CD4-positive, alpha-beta T cell treated with Interleukin-1 beta for 1 hour (primary cell): Measurements from ENCODE around the gene ESRRA.

Experiments used
- DNase-seq, 2 donors: peaks; one replicate each; pipeline ENCODE4 v3.0.0-alpha.2; 2020 to 2022

ESRRA gene

GRCh38 chr11:64305075-64305690 is at the start of gene ESRRA:
Gene ESRRA, plus strand, starts transcription at chr11:64305524. Its CDS starts 1,656 bp downstream, at chr11:64307180.
- DNase-seq = peak; percentile 98 to 99

GRCh38 chr11:64256300-64256699 is 49.0 kb upstream of the ESRRA start:
- no peak for DNase-seq

GRCh38 chr11:64258356-64258755 is 47.0 kb upstream of the ESRRA start:
- no peak for DNase-seq

GRCh38 chr11:64258946-64259532 is 46.3 kb upstream of the ESRRA start:
- DNase-seq = no peak

GRCh38 chr11:64259533-64260067 is 45.7 kb upstream of the ESRRA start:
- DNase-seq = no peak

GRCh38 chr11:64260147-64260708 is 45.1 kb upstream of the ESRRA start:
- no peak for DNase-seq

- no peak for DNase-seq
Measured at GRCh38 chr11:64261556-64262080, 43.7 kb upstream of the ESRRA start.

GRCh38 chr11:64262271-64263002 is 42.9 kb upstream of the ESRRA start:
- no peak for DNase-seq

- no peak for DNase-seq
Measured at GRCh38 chr11:64263021-64263946, 42.0 kb upstream of the ESRRA start.

GRCh38 chr11:64263947-64264317 is 41.4 kb upstream of the ESRRA start:
- DNase-seq = no peak

- no peak for DNase-seq
Measured at GRCh38 chr11:64264371-64264852, 40.9 kb upstream of the ESRRA start.

GRCh38 chr11:64265176-64266160 is 39.9 kb upstream of the ESRRA start:
- no peak for DNase-seq

GRCh38 chr11:64266339-64266738 is 39.0 kb upstream of the ESRRA start:
- DNase-seq = no peak

GRCh38 chr11:64267207-64267945 is 37.9 kb upstream of the ESRRA start:
- no peak for DNase-seq

GRCh38 chr11:64268025-64268892 is 37.1 kb upstream of the ESRRA start:
- DNase-seq = no peak

GRCh38 chr11:64268893-64269539 is 36.3 kb upstream of the ESRRA start:
- peak; percentile 37 to 55 for DNase-seq

GRCh38 chr11:64269540-64270220 is 35.6 kb upstream of the ESRRA start:
- peak; percentile 97 to 98 for DNase-seq
